GM19468 (cell line): ENCODE measurements around the gene TFPI.

Experiments used
- ATAC-seq: cut with Tn5 transposase; IDR thresholded peaks from one replicate; pipeline ENCODE4 v1.9.1; 2021; ENCODE audit warnings: mild to moderate bottlenecking, moderate library complexity, moderate number of reproducible peaks; ENCODE audit not compliant: unreplicated experiment; ENCODE audit errors: extremely low read depth

TFPI gene

GRCh38 chr2:187481543-187481942 is 72.7 kb downstream of the TFPI start:
- ATAC-seq, result no peak

GRCh38 chr2:187478719-187479118 is 75.5 kb downstream of the TFPI start:
- ATAC-seq, result no peak

- ATAC-seq, result no peak
These were observed 77.2 kb downstream of the TFPI start for GRCh38 chr2:187477051-187477450.

GRCh38 chr2:187475499-187476248 is 78.6 kb downstream of the TFPI start:
- ATAC-seq, result no peak

- ATAC-seq, result no peak
These were observed 83.5 kb downstream of the TFPI start for GRCh38 chr2:187470698-187471097.

- no peak for ATAC-seq
These were observed 84.7 kb downstream of the TFPI start for GRCh38 chr2:187469538-187469937.

- ATAC-seq, result no peak
These were observed 86.0 kb downstream of the TFPI start for GRCh38 chr2:187468262-187468661.

GRCh38 chr2:187466129-187466792 is 88.0 kb downstream of the TFPI start:
- ATAC-seq, result no peak

- ATAC-seq, result no peak
These were observed 91.4 kb downstream of the TFPI start for GRCh38 chr2:187462839-187463238.

GRCh38 chr2:187461294-187462261 is 92.7 kb downstream of the TFPI start:
- no peak for ATAC-seq

GRCh38 chr2:187459256-187459655 is 95.0 kb downstream of the TFPI start:
- no peak for ATAC-seq

- ATAC-seq, result no peak
These were observed 101.1 kb downstream of the TFPI start for GRCh38 chr2:187453078-187453641.

GRCh38 chr2:187451510-187451909 is 102.7 kb downstream of the TFPI start:
- no peak for ATAC-seq

GRCh38 chr2:187447336-187447735 is 106.9 kb downstream of the TFPI start:
- ATAC-seq, result no peak

GRCh38 chr2:187446711-187447110 is 107.5 kb downstream of the TFPI start:
- ATAC-seq, result no peak

GRCh38 chr2:187445051-187445450 is 109.2 kb downstream of the TFPI start:
- no peak for ATAC-seq

GRCh38 chr2:187442778-187443177 is 111.5 kb downstream of the TFPI start:
- no peak for ATAC-seq

- no peak for ATAC-seq
These were observed 111.9 kb downstream of the TFPI start for GRCh38 chr2:187442378-187442777.

GRCh38 chr2:187440101-187440675 is 114.0 kb downstream of the TFPI start:
- ATAC-seq, result no peak

GRCh38 chr2:187438455-187438854 is 115.8 kb downstream of the TFPI start:
- no peak for ATAC-seq
